NB4 (cell line): ENCODE results near the gene IFNA14.

Experiments used
- CTCF ChIP-seq: IDR thresholded peaks from one replicate; pipeline ENCODE4 v1.5.1; 2012; ENCODE audit warnings: low read depth, low read length
- MYC ChIP-seq: IDR thresholded peaks from 2 replicates; pipeline ENCODE4 v1.6.1; 2011; ENCODE audit warnings: low read depth, low read length
- POLR2A ChIP-seq: IDR thresholded peaks from 2 replicates; pipeline ENCODE4 v1.6.1; 2011; ENCODE audit warnings: mild to moderate bottlenecking; ENCODE audit not compliant: insufficient read length; ENCODE audit errors: extremely low read depth
- TF ChIP-seq, protein P1 (sequence below): IDR thresholded peaks from 2 replicates; pipeline ENCODE4 v1.6.1; 2011; ENCODE audit warnings: low read depth, low read length

DNA sequence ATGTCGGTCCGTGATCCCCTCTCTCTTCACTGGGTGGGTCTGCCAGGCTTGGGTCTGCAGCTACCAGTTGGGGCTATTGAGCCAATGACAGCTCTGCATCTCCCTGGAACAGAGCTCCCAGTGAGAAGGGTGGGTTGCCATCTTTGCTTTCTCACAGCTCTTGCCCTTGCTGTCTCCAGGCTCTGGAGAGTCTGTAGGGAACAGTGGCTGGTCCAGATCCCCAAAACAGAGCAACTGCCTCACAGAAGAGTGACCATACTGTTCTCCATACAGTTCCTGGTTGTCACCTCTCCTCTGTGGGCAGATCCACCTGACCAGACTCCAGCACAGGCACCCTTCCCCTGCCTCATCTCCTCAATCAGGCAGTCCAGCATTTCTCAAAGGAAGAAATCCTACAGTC, 6.5 kb downstream of the IFNA14 start:
- TF ChIP-seq POLR2A (no peak), CTCF (no peak), MYC (no peak)
- TF ChIP-seq, protein P1, sequence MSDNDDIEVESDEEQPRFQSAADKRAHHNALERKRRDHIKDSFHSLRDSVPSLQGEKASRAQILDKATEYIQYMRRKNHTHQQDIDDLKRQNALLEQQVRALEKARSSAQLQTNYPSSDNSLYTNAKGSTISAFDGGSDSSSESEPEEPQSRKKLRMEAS = no peak
